K562 (cell line): ENCODE results near the gene BLOC1S4. TPM values are rescaled to one million over a fixed set of nuclear protein-coding genes. Genes with fewer than 3 reads are reported as not detected.

ENCODE experiments used
- CC2D1A ChIP-seq: fragments of 450-650 bp; IDR thresholded peaks from 2 replicates; pipeline ENCODE4 v1.6.1; 2017; ENCODE audit warnings: mild to moderate bottlenecking
- CCNT2 ChIP-seq: IDR thresholded peaks from 2 replicates; pipeline ENCODE4 v1.6.1; 2011; ENCODE audit warnings: borderline replicate concordance, low read depth, mild to moderate bottlenecking, moderate library complexity, mixed read lengths, low read length; ENCODE audit not compliant: insufficient read length; ENCODE audit errors: extremely low read depth
- CHCHD3 ChIP-seq: fragments of 250-450 bp; sonication (Bioruptor Pico); IDR thresholded peaks from 2 replicates; pipeline ENCODE4 v2.1.2; 2022; ENCODE audit warnings: mild to moderate bottlenecking
- CREBBP ChIP-seq: IDR thresholded peaks from one replicate; pipeline ENCODE4 v1.6.1; 2012; ENCODE audit warnings: low read depth, mild to moderate bottlenecking, control low read depth, inconsistent platforms, low read length
- ETS2 ChIP-seq: IDR thresholded peaks from 2 replicates; pipeline ENCODE4 v1.6.1; 2016; ENCODE audit warnings: borderline replicate concordance, missing genetic modification characterization, mild to moderate bottlenecking, moderate library complexity, missing compliant biosample characterization; ENCODE audit not compliant: poor library complexity, severe bottlenecking
- FOXK2 ChIP-seq, 2 experiments: fragments of 450-650 bp; IDR thresholded peaks in 1 of 2; conservative IDR thresholded peaks in 1 of 2; 2 replicates each; pipeline ENCODE4 v1.6.1; 2016; ENCODE audit warnings: low read depth in 2 of 2, mild to moderate bottlenecking in 1 of 2
- GATAD2A ChIP-seq: fragments of 450-650 bp; IDR thresholded peaks from 2 replicates; pipeline ENCODE4 v1.6.1; 2017
- HMGN3 ChIP-seq: IDR thresholded peaks from 2 replicates; pipeline ENCODE4 v1.6.1; 2011; ENCODE audit warnings: borderline replicate concordance, low read depth, mild to moderate bottlenecking, mixed read lengths, low read length; ENCODE audit not compliant: insufficient read length; ENCODE audit errors: extremely low read depth
- JUN ChIP-seq, 2 experiments: sonication (generic) in 1 of 2; formaldehyde crosslinking in 1 of 2; IDR thresholded peaks; 2 replicates each; pipeline versions ENCODE4 v1.6.1 to v1.8.0; 2012 to 2022; ENCODE audit warnings: borderline replicate concordance in 2 of 2, mild to moderate bottlenecking in 2 of 2, improper control_type of control experiment in 1 of 2, low read depth in 1 of 2, low read length in 1 of 2, missing genetic modification reagents in 1 of 2
- NR3C1 ChIP-seq: sonication (generic); formaldehyde crosslinking; IDR thresholded peaks from 2 replicates; pipeline ENCODE4 v1.8.1; 2022; ENCODE audit warnings: missing genetic modification reagents
- PTBP1 ChIP-seq: fragments of 200-400 bp; formaldehyde crosslinking; IDR thresholded peaks from 2 replicates; pipeline ENCODE4 v1.6.1; 2017; ENCODE audit warnings: low read depth, low read length
- TEAD1 ChIP-seq, 2 experiments: fragments of 450-650 bp in 1 of 2; sonication (generic) in 1 of 2; formaldehyde crosslinking; IDR thresholded peaks; 2 replicates each; pipeline versions ENCODE4 v1.4.0 to v1.8.0; 2020 to 2022; ENCODE audit warnings: mild to moderate bottlenecking in 2 of 2, missing genetic modification reagents in 1 of 2
- ZBTB17 ChIP-seq: fragments of 450-650 bp; formaldehyde crosslinking; IDR thresholded peaks from 2 replicates; pipeline ENCODE4 v1.4.0; 2020; ENCODE audit warnings: mild to moderate bottlenecking
- ZNF316 ChIP-seq: fragments of 450-650 bp; IDR thresholded peaks from 2 replicates; pipeline ENCODE4 v1.6.1; 2016
- polyA plus RNA-seq, 8 experiments: library from polyadenylated mRNA; depleted of rRNA in 4 of 8; stranded (reverse) in 5 of 8; unstranded in 3 of 8; fragments of >200 nt; fragmentation: Nextera tagmentation in 2 of 8; fragmentation: Illumina TruSeq in 1 of 8; extraction: Ambion mirVana in 2 of 8; extraction: Trizol in 1 of 8; gene quantifications; 2 replicates each; pipeline versions ENCODE4 v1.2.1 to v1.2.3, GENCODE V29; 2011 to 2014; ENCODE audit warnings: inconsistent platforms in 1 of 8, missing spikeins in 1 of 8
- total RNA-seq, 7 experiments: library from RNA; depleted of rRNA in 6 of 7; stranded (reverse); fragments of >200 nt in 6 of 7; fragmentation: Illumina TruSeq in 2 of 7; extraction: Trizol in 2 of 7; gene quantifications; 2 replicates each; pipeline versions ENCODE4 v1.2.1 to v1.2.3, GENCODE V29; 2011 to 2021; ENCODE audit warnings: low replicate concordance in 1 of 7
- TF ChIP-seq, protein P1 (sequence below): fragments of 250-450 bp; sonication (Bioruptor Pico); IDR thresholded peaks from 2 replicates; pipeline ENCODE4 v1.5.0; 2022; ENCODE audit warnings: mild to moderate bottlenecking
- TF ChIP-seq, protein P2 (sequence below): fragments of 250-450 bp; sonication (Bioruptor Pico); IDR thresholded peaks from 2 replicates; pipeline ENCODE4 v1.4.0; 2020; ENCODE audit warnings: mild to moderate bottlenecking
- TF ChIP-seq, protein P3 (sequence below): fragments of 450-650 bp; formaldehyde crosslinking; conservative IDR thresholded peaks from 2 replicates; pipeline ENCODE4 v1.4.0; 2022; ENCODE audit warnings: mild to moderate bottlenecking, missing genetic modification characterization
- TF ChIP-seq, protein P4 (sequence below): fragments of 250-450 bp; sonication (Bioruptor Pico); IDR thresholded peaks from 2 replicates; pipeline ENCODE4 v1.5.0; 2020; ENCODE audit warnings: mild to moderate bottlenecking, borderline replicate concordance

The BLOC1S4 gene
- total and polyA plus RNA-seq, 9 of the 15 experiments (the other 6 are each of a cell fraction or from before 2014, with no cell fraction given), result 3.1 to 31.6 (median 11.2) TPM

DNA sequence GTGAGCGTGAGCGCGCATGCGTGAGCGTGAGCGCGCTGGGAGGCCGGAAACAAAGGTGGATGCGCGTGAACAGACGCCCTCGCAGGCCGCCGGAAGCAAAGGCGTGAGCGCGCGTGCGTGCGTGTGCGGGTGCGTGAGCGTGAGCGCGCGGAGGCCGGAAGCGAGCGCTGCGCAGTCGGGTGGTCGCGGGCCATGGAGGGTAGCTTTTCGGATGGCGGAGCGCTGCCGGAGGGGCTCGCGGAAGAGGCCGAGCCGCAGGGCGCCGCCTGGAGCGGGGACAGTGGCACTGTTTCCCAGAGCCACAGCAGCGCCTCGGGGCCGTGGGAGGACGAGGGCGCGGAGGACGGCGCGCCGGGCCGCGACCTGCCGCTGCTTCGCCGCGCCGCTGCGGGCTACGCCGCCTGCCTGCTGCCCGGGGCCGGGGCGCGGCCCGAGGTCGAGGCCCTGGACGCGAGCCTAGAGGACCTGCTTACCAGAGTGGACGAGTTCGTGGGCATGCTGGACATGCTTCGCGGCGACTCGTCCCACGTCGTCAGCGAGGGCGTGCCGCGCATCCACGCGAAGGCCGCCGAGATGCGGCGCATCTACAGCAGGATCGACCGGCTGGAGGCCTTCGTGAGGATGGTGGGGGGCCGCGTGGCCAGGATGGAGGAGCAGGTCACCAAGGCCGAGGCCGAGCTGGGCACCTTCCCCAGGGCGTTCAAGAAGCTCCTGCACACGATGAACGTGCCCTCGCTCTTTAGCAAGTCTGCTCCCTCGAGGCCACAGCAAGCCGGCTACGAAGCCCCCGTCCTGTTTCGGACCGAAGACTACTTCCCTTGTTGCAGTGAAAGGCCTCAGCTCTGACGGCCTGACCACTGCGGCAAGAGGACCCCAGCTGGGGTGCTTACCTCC lies at the start of gene BLOC1S4 (continued):
- peak; percentile 84; the same call in 1 of the 2 replicates for TF ChIP-seq ZBTB17 (CRISPR knock-in tag)
- no peak for TF ChIP-seq ETS2
- peak; percentile 80 for TF ChIP-seq HMGN3
- TF ChIP-seq GATAD2A, result 0 out of 2 replicates have a peak, but pooled peaks have one; percentile 26
- TF ChIP-seq PTBP1, result no peak
- peak in 1 of 2 experiments; percentile 52; a peak in 1 of 4 replicates for TF ChIP-seq FOXK2 (conservative IDR thresholded peaks at IDR 0.05 in 1 of 2, IDR thresholded peaks at IDR 0.05 in 1 of 2; ENCODE audit: low read depth in 2 of 2)
- no peak for TF ChIP-seq ZNF316
- TF ChIP-seq, protein P1, sequence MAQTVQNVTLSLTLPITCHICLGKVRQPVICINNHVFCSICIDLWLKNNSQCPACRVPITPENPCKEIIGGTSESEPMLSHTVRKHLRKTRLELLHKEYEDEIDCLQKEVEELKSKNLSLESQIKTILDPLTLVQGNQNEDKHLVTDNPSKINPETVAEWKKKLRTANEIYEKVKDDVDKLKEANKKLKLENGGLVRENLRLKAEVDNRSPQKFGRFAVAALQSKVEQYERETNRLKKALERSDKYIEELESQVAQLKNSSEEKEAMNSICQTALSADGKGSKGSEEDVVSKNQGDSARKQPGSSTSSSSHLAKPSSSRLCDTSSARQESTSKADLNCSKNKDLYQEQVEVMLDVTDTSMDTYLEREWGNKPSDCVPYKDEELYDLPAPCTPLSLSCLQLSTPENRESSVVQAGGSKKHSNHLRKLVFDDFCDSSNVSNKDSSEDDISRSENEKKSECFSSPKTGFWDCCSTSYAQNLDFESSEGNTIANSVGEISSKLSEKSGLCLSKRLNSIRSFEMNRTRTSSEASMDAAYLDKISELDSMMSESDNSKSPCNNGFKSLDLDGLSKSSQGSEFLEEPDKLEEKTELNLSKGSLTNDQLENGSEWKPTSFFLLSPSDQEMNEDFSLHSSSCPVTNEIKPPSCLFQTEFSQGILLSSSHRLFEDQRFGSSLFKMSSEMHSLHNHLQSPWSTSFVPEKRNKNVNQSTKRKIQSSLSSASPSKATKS, result no peak
- no peak for TF ChIP-seq CHCHD3
- TF ChIP-seq NR3C1 (CRISPR knock-in tag), result peak; percentile 85; the same call in 1 of the 2 replicates
- peak; percentile 60 to 72; a peak in 3 of 4 replicates for TF ChIP-seq TEAD1 (CRISPR knock-in tag; IDR thresholded peaks at IDR 0.05)
- TF ChIP-seq CREBBP, result no peak
- TF ChIP-seq, protein P2, sequence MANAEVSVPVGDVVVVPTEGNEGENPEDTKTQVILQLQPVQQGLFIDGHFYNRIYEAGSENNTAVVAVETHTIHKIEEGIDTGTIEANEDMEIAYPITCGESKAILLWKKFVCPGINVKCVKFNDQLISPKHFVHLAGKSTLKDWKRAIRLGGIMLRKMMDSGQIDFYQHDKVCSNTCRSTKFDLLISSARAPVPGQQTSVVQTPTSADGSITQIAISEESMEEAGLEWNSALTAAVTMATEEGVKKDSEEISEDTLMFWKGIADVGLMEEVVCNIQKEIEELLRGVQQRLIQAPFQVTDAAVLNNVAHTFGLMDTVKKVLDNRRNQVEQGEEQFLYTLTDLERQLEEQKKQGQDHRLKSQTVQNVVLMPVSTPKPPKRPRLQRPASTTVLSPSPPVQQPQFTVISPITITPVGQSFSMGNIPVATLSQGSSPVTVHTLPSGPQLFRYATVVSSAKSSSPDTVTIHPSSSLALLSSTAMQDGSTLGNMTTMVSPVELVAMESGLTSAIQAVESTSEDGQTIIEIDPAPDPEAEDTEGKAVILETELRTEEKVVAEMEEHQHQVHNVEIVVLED (CRISPR knock-in tag), result peak; percentile 93
- TF ChIP-seq CC2D1A, result no peak
- TF ChIP-seq, protein P3, sequence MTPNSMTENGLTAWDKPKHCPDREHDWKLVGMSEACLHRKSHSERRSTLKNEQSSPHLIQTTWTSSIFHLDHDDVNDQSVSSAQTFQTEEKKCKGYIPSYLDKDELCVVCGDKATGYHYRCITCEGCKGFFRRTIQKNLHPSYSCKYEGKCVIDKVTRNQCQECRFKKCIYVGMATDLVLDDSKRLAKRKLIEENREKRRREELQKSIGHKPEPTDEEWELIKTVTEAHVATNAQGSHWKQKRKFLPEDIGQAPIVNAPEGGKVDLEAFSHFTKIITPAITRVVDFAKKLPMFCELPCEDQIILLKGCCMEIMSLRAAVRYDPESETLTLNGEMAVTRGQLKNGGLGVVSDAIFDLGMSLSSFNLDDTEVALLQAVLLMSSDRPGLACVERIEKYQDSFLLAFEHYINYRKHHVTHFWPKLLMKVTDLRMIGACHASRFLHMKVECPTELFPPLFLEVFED, result no peak
- peak; percentile 71 for TF ChIP-seq CCNT2
- TF ChIP-seq JUN (IDR thresholded peaks at IDR 0.05; ENCODE audit: borderline replicate concordance, low read depth, low read length), result no peak
- peak; percentile 81; the same call in 1 of the 2 replicates for TF ChIP-seq JUN (CRISPR knock-in tag; IDR thresholded peaks at IDR 0.05; ENCODE audit: borderline replicate concordance)
- TF ChIP-seq, protein P4, sequence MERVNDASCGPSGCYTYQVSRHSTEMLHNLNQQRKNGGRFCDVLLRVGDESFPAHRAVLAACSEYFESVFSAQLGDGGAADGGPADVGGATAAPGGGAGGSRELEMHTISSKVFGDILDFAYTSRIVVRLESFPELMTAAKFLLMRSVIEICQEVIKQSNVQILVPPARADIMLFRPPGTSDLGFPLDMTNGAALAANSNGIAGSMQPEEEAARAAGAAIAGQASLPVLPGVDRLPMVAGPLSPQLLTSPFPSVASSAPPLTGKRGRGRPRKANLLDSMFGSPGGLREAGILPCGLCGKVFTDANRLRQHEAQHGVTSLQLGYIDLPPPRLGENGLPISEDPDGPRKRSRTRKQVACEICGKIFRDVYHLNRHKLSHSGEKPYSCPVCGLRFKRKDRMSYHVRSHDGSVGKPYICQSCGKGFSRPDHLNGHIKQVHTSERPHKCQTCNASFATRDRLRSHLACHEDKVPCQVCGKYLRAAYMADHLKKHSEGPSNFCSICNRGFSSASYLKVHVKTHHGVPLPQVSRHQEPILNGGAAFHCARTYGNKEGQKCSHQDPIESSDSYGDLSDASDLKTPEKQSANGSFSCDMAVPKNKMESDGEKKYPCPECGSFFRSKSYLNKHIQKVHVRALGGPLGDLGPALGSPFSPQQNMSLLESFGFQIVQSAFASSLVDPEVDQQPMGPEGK, result no peak
